ENCODE results near the gene FOXL3.

The FOXL3 gene

DNA sequence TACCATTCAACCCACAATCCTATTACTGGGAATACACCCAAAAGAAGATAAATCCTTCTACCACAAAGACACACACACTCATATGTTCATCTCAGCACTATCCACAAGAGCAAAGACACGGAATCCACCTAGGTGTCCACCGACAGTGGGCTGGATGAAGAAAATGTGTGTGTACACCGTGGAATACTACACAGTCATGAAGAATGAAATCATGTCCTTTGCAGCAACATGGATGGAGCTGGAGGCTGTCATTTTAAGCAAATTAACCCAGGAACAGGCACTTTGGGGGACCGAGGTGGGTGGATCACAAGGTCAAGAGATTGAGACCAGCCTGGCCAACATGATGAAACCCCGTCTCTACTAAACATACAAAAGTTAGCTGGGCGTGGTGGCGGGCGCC, 8.3 kb upstream of the FOXL3 start:
- no peak overlapping the region for H3K4me3 ChIP-seq (ENCODE audit: control insufficient read depth, low read depth, low read length)
- DNase-seq (ENCODE audit: low read depth), result no peak
- TF ChIP-seq, protein P1, sequence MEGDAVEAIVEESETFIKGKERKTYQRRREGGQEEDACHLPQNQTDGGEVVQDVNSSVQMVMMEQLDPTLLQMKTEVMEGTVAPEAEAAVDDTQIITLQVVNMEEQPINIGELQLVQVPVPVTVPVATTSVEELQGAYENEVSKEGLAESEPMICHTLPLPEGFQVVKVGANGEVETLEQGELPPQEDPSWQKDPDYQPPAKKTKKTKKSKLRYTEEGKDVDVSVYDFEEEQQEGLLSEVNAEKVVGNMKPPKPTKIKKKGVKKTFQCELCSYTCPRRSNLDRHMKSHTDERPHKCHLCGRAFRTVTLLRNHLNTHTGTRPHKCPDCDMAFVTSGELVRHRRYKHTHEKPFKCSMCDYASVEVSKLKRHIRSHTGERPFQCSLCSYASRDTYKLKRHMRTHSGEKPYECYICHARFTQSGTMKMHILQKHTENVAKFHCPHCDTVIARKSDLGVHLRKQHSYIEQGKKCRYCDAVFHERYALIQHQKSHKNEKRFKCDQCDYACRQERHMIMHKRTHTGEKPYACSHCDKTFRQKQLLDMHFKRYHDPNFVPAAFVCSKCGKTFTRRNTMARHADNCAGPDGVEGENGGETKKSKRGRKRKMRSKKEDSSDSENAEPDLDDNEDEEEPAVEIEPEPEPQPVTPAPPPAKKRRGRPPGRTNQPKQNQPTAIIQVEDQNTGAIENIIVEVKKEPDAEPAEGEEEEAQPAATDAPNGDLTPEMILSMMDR (IDR thresholded peaks at IDR 0.05; ENCODE audit: control insufficient read depth, insufficient read depth, low read depth, low read length, missing control alignments), result no peak

DNA sequence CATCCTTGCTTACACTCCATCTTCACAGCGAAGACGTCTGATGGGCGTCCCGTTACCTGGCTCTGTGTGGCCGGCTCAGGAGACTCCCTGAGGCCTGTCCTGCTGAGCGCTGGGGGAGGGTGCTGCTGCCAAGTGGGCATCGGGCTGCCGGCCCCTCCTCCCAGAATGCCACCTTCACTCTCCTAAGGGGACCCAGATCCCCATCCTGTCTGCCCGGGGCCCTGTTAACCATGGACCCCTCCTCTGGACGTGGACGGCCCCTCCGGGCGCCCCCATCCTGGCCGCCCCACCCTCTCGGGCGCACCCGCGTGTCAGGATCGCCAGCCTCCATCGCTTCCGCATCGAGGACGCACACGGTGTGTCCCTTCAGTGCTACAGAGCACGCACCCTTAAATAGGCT, 7.3 kb upstream of the FOXL3 start:
- no peak for DNase-seq (ENCODE audit: low read depth)
- H3K4me3 ChIP-seq (ENCODE audit: control insufficient read depth, low read depth, low read length), result no peak overlapping the region
- TF ChIP-seq, protein P1 (IDR thresholded peaks at IDR 0.05; ENCODE audit: control insufficient read depth, insufficient read depth, low read depth, low read length, missing control alignments), result no peak

DNA sequence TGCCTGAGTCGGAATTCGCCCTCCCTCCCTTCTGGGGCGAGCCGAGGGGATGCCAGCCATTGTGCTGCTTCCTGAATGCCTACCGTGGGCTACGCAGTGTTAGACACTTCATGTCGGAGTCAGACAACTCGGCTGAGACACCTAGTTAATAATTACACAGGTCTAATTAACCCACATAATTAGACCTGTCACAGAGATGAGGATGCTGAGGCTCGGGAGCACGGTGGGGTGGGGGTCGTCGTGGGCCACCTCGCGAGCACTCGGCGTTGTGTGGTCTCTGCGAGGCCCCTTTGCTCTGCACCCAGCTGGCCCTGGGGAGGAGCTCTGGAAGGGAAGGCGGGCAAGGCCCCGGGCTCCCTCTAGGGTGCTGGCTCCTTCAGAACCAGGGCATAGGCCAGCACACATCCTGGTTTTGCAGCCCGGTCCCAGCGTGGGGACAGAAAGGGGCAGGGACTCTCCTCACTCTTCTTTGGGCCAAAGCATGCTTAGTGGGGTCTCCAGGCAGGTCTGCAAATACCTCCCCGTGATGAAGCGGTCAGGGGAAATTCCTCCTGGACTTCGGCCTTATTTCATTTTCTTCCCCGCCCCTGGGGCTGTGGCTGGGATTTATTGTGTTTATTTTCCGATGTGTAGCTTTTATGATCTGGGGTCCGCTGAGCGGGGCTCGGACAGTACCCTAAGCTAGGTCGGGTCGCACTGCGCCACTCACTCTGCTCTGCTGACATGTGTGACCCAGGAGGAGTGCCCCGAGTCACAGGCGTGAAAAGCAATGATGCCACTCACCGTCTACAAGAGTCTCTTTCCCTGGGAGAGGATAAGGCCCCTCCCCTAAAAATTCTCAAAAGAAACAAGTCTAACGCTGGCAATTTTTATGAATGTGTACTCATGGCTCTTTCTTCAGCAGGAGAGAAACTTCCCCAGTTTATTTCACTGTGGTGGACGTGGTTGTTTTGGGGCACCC, 4.9 kb upstream of the FOXL3 start:
- TF ChIP-seq, protein P1 (IDR thresholded peaks at IDR 0.05; ENCODE audit: control insufficient read depth, insufficient read depth, low read depth, low read length, missing control alignments), result no peak
- H3K4me3 ChIP-seq (ENCODE audit: control insufficient read depth, low read depth, low read length), result no peak overlapping the region
- no peak for DNase-seq (ENCODE audit: low read depth)

DNA sequence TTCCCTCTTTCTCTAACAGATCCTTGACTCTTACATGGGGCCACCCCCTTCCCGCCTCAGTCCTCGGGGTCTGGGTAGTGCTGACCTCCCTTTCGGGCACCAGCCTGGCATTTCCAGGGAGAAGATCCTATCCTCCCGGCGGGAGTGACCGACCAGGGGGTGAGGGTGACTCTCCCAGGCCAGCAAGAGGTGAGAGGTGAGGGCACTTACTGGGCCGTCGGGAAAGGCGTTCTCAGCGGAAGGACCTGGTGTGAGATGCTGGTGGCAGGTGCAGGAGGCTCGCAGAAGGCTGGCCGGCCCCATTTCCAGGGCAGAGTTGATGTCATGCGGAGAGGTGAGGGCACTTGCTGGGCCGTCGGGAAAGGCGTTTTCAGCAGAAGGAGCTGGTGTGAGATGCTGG, 4.2 kb upstream of the FOXL3 start:
- H3K4me3 ChIP-seq (ENCODE audit: control insufficient read depth, low read depth, low read length), result no peak overlapping the region
- TF ChIP-seq, protein P1 (IDR thresholded peaks at IDR 0.05; ENCODE audit: control insufficient read depth, insufficient read depth, low read depth, low read length, missing control alignments), result no peak
- no peak for DNase-seq (ENCODE audit: low read depth)

DNA sequence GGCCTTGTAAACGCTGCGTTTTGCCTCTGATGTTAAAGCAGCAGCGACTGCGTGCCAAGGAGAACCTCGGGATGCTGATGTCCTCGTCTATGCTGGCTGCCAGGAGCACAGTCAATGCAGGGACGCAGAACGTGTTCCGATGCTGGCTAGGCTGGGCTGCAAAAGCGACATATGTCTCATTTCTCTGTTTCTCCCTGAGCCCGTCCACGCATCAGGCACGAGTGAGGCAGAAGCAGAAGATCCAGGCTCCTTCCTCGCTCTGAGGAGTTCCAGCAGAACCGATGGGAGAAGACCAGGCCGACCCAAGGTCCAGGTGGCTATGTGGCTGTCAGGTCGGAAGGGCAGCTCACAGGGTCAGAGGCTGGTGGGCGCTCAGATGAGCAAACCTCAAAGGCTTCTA, 3.7 kb upstream of the FOXL3 start:
- TF ChIP-seq, protein P1 (IDR thresholded peaks at IDR 0.05; ENCODE audit: control insufficient read depth, insufficient read depth, low read depth, low read length, missing control alignments), result no peak
- DNase-seq (ENCODE audit: low read depth), result no peak
- no peak overlapping the region for H3K4me3 ChIP-seq (ENCODE audit: control insufficient read depth, low read depth, low read length)

DNA sequence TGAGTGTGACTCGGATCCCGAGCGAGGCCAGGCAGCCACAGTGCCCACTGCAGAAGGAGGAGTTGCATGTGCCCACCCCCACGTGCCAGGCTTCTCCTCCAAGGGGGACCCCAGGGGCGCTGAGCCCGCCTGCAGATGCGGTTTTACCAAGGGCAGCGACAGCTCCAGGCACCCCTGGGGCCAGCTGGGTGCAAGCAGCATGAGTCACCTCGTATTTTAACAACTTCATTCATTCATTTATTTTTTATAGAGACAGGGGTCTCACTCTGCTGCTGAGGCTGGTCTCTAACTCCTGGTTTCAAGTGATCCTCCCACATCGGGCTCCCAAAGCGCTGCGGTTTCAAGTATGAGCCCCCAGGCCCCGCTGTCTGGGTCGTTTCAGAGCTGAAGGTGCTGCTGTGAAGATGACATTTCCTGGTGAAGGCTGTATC, 1.3 kb upstream of the FOXL3 start:
- no peak overlapping the region for H3K4me3 ChIP-seq (ENCODE audit: control insufficient read depth, low read depth, low read length)
- DNase-seq (ENCODE audit: low read depth), result no peak
- TF ChIP-seq, protein P1 (IDR thresholded peaks at IDR 0.05; ENCODE audit: control insufficient read depth, insufficient read depth, low read depth, low read length, missing control alignments), result no peak
